Thoracic aorta (tissue), 2 donors: ENCODE data around the gene TSG101. TPM values are rescaled to one million over a fixed set of nuclear protein-coding genes. Genes with fewer than 3 reads are reported as not detected.

Experiments used
- ATAC-seq: fragments of 150-250 bp; one replicate; pipeline ENCODE4 v1.8.0; 2017; ENCODE audit warnings: low read depth; ENCODE audit not compliant: insufficient number of reproducible peaks, low FRiP score
- DNase-seq: peaks from one replicate; pipeline ENCODE4 v3.0.0-alpha.2; 2020; ENCODE audit warnings: low spot score
- H3K27ac ChIP-seq, 2 donors: fragments of 200-600 bp; sonication (generic); 1 replicate in 1 of 2; 2 replicates in 1 of 2; pipeline ENCODE4 v1.5.1; 2016; ENCODE audit warnings: mild to moderate bottlenecking in 2 of 2, moderate library complexity in 2 of 2
- H3K27me3 ChIP-seq: fragments of 200-600 bp; sonication (generic); replicated peaks from 2 replicates; pipeline ENCODE4 v1.6.0; 2016; ENCODE audit warnings: mild to moderate bottlenecking; ENCODE audit not compliant: insufficient read depth
- H3K36me3 ChIP-seq: fragments of 200-600 bp; sonication (generic); one replicate; pipeline ENCODE4 v1.5.1; 2016
- H3K4me1 ChIP-seq, 2 donors: fragments of 200-600 bp; sonication (generic); 1 replicate in 1 of 2; 2 replicates in 1 of 2; pipeline versions ENCODE4 v1.5.1 to v1.6.0; 2016; ENCODE audit warnings: low read depth in 2 of 2, mild to moderate bottlenecking in 1 of 2; ENCODE audit not compliant: control insufficient read depth in 1 of 2
- H3K4me3 ChIP-seq: fragments of 200-600 bp; sonication (generic); 2 replicates; pipeline ENCODE4 v1.5.1; 2016; ENCODE audit warnings: mild to moderate bottlenecking
- H3K9me3 ChIP-seq: fragments of 200-600 bp; sonication (generic); 2 replicates; pipeline ENCODE4 v1.5.1; 2016
- total RNA-seq, 2 donors: library from RNA; depleted of rRNA; stranded (reverse); fragments of >200 nt; gene quantifications; one replicate each; pipeline versions ENCODE4 v1.1.0 to v1.2.3, GENCODE V29; 2016
- TF ChIP-seq, protein P1 (sequence below): fragments of 200-600 bp; sonication (generic); IDR thresholded peaks from one replicate; pipeline ENCODE4 v1.5.1; 2019; ENCODE audit warnings: antibody characterized with exemption

The TSG101 gene
- total RNA-seq, 2 donors from 2014 or later = 67.0 to 68.4 TPM

DNA sequence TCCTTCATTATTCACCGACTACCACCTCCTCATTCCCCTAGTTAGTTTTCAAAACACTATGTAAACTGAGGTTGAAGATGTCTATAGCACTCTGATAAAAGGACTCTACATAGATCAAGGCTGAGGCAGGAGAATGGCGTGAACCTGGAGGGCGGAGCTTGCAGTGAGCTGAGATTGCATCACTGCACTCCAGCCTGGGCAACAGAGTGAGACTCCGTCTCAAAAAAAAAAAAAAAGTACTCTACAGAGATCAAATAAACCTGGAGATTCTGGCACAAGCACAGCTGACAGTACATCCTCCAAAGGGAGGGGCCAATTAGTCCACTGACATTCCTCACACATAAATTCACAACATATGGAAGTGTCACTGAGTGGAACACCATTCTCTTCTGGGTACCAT, 31.0 kb downstream of the TSG101 start:
- H3K27me3 ChIP-seq = no peaks in the 10 kb centered on the region
- TF ChIP-seq, protein P1, sequence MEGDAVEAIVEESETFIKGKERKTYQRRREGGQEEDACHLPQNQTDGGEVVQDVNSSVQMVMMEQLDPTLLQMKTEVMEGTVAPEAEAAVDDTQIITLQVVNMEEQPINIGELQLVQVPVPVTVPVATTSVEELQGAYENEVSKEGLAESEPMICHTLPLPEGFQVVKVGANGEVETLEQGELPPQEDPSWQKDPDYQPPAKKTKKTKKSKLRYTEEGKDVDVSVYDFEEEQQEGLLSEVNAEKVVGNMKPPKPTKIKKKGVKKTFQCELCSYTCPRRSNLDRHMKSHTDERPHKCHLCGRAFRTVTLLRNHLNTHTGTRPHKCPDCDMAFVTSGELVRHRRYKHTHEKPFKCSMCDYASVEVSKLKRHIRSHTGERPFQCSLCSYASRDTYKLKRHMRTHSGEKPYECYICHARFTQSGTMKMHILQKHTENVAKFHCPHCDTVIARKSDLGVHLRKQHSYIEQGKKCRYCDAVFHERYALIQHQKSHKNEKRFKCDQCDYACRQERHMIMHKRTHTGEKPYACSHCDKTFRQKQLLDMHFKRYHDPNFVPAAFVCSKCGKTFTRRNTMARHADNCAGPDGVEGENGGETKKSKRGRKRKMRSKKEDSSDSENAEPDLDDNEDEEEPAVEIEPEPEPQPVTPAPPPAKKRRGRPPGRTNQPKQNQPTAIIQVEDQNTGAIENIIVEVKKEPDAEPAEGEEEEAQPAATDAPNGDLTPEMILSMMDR = no peak
- no peaks in the 10 kb centered on the region for H3K9me3 ChIP-seq
- H3K4me3 ChIP-seq = no peak overlapping the region
- H3K36me3 ChIP-seq = peaks cover 40% of the 10 kb centered on the region
- H3K27ac ChIP-seq = no peak overlapping the region
- ATAC-seq (no peak), DNase-seq (no peak)
- H3K4me1 ChIP-seq = no peaks in the 10 kb centered on the region

DNA sequence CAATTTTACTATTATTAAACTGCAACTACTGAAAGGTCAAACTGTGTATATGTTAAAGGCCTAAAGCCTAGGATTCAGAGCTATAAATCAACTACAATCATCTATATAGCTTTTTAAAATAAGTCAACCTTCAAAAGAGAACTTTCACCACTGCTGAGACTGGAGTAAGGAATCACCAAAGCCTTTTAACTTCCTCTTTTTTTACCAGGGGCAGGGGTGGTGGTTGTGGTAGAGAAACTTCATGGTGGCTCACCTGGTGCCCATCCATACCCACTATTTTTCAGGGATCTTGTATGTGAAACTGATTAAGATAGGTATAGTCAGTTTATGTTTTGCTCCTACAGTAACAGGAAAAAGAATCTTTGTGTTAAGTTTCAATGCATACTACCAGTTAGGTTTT, 31.5 kb downstream of the TSG101 start:
- no peaks in the 10 kb centered on the region for H3K4me1 ChIP-seq
- H3K9me3 ChIP-seq = no peaks in the 10 kb centered on the region
- no peak for ATAC-seq
- TF ChIP-seq, protein P1 = no peak
- no peaks in the 10 kb centered on the region for H3K27me3 ChIP-seq
- H3K36me3 ChIP-seq = peaks cover 43% of the 10 kb centered on the region
- no peak overlapping the region for H3K4me3 ChIP-seq
- no peak overlapping the region for H3K27ac ChIP-seq
- DNase-seq = no peak

DNA sequence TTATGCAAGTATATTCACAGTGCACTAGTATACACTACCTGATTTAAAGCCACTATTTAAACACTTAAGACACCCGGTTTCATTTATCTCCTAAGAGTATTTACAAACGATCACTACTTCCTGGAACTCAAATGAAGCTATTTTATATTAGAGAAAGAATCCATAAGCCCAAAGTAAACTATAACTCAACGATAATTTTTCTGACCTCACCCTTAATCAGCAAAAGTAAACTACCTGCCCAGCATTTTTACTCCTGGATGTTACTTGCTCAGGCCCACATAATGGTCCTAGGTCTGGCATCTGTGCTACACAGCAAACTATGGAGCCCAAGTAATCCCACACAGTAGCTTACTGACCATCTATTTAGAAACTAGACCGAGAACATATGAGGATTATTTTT, 33.4 kb downstream of the TSG101 start:
- no peak for DNase-seq
- no peaks in the 10 kb centered on the region for H3K9me3 ChIP-seq
- H3K27me3 ChIP-seq = no peaks in the 10 kb centered on the region
- H3K4me1 ChIP-seq = no peaks in the 10 kb centered on the region
- TF ChIP-seq, protein P1 = no peak
- ATAC-seq = no peak
- H3K36me3 ChIP-seq = peaks cover 37% of the 10 kb centered on the region
- H3K27ac ChIP-seq = no peak overlapping the region
- H3K4me3 ChIP-seq = no peak overlapping the region

DNA sequence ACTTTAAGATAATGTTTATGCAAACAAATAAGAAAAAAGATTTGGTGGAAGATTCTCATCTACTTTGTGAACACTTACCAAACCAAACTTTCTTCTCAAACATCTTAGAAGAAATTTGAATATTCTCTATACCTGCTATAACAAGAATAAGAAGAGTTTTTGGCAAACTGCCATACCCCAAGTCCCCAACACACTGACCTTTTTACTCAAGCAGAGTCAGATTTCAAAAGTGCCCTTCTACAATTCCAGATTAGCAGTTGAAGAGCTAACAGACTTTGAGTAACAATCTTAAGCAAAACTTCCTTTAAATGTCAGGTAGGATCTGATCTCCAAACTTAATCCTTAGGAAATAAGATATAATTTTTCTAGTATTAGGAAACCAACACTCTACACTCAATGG, 33.9 kb downstream of the TSG101 start:
- Histone ChIP-seq H3K9me3 (no peaks in the 10 kb centered on the region), H3K4me1 (no peaks in the 10 kb centered on the region), H3K27ac (no peak overlapping the region), H3K27me3 (no peaks in the 10 kb centered on the region), H3K4me3 (no peak overlapping the region), H3K36me3 (peaks cover 33% of the 10 kb centered on the region)
- ATAC-seq = no peak
- no peak for DNase-seq
- TF ChIP-seq, protein P1 = no peak

DNA sequence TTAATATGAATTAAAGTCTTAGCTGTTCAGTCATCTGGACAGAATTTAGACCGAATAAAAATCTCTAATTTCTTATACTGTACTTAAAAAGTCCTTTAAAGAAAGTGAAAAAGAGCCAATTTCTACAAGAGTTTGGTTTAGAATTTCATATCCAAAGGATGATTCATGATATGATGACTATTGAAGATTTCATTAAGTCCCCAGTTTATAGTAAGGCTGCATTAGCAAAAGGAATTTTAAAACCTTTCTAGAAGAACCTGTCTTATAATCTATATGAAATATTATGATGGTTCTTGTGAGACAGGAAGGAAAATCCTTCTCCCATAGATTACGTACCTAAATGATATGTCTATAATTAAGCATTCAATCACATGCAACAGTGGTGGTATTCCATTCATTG, 34.8 kb downstream of the TSG101 start:
- Histone ChIP-seq H3K27me3 (no peaks in the 10 kb centered on the region), H3K4me1 (no peaks in the 10 kb centered on the region), H3K4me3 (no peak overlapping the region), H3K9me3 (no peaks in the 10 kb centered on the region), H3K27ac (no peak overlapping the region), H3K36me3 (peaks cover 29% of the 10 kb centered on the region)
- no peak for DNase-seq
- TF ChIP-seq, protein P1 = no peak
- no peak for ATAC-seq
